ENCODE data around the gene HMGXB3. TPM values are rescaled to one million over a fixed set of nuclear protein-coding genes. Genes with fewer than 3 reads are reported as not detected.

Gene HMGXB3
- total RNA-seq, 4 donors from 2014 or later: 35.5 to 70.2 (median 41.1) TPM

- no peak for TF ChIP-seq CTCF (IDR thresholded peaks at IDR 0.05)
- TF ChIP-seq POLR2A (IDR thresholded peaks at IDR 0.05): no peak
- no peaks in the 10 kb centered on the region for H3K27me3 ChIP-seq
- H3K27ac ChIP-seq: no peak overlapping the region
- no peaks in the 10 kb centered on the region for H3K4me1 ChIP-seq
- DNase-seq: no peak
- intact Hi-C loops (cut with DNase I): no loop called here
- no peak overlapping the region for H3K4me3 ChIP-seq (replicated peaks in 1 of 3)
- no peaks in the 10 kb centered on the region for H3K9me3 ChIP-seq
- H3K36me3 ChIP-seq: peaks cover 11 to 13% of the 10 kb centered on the region in 2 donors
- WGBS, 2 donors: 84 to 86% methylated on average over 6 of the region's 6 CpGs
Measured at GRCh38 chr5:150058480-150059126, 58.1 kb downstream of the HMGXB3 start.

- TF ChIP-seq POLR2A (IDR thresholded peaks at IDR 0.05): no peak
- no peak for TF ChIP-seq CTCF (IDR thresholded peaks at IDR 0.05)
- no peaks in the 10 kb centered on the region for H3K27me3 ChIP-seq
- H3K4me3 ChIP-seq (replicated peaks in 1 of 3): no peak overlapping the region
- no peak overlapping the region for H3K27ac ChIP-seq
- 76 to 85% methylated on average over 10 of the region's 11 CpGs for WGBS, 2 donors
- H3K9me3 ChIP-seq: no peaks in the 10 kb centered on the region
- DNase-seq: no peak
- no peaks in the 10 kb centered on the region for H3K4me1 ChIP-seq
- intact Hi-C loops (cut with DNase I): no loop called here
- peaks cover 3 to 5% of the 10 kb centered on the region in 2 donors for H3K36me3 ChIP-seq
Measured at GRCh38 chr5:150059623-150060022, 59.1 kb downstream of the HMGXB3 start.

GRCh38 chr5:150060471-150060870, 59.9 kb downstream of the HMGXB3 start:
- Histone ChIP-seq H3K4me1 (no peaks in the 10 kb centered on the region), H3K9me3 (no peaks in the 10 kb centered on the region), H3K36me3 (no peaks in the 10 kb centered on the region), H3K27ac (no peak overlapping the region), H3K4me3 (replicated peaks in 1 of 3) (no peak overlapping the region), H3K27me3 (no peaks in the 10 kb centered on the region)
- TF ChIP-seq POLR2A (IDR thresholded peaks at IDR 0.05) (no peak), CTCF (IDR thresholded peaks at IDR 0.05) (no peak)
- WGBS, 2 donors: 82 to 94% methylated on average over 4 to 7 of the region's 7 CpGs
- DNase-seq: no peak
- intact Hi-C loops (cut with DNase I): no loop called here

GRCh38 chr5:150061538-150061995, 61.0 kb downstream of the HMGXB3 start:
- no peaks in the 10 kb centered on the region for H3K27me3 ChIP-seq
- H3K4me1 ChIP-seq: no peaks in the 10 kb centered on the region
- TF ChIP-seq POLR2A (IDR thresholded peaks at IDR 0.05) (no peak), CTCF (IDR thresholded peaks at IDR 0.05) (no peak)
- DNase-seq: no peak
- WGBS, 2 donors: 91 to 95% methylated on average over 9 to 12 of the region's 12 CpGs
- H3K9me3 ChIP-seq: no peaks in the 10 kb centered on the region
- intact Hi-C loops (cut with DNase I): no loop called here
- no peak overlapping the region for H3K4me3 ChIP-seq (replicated peaks in 1 of 3)
- H3K36me3 ChIP-seq: no peaks in the 10 kb centered on the region
- no peak overlapping the region for H3K27ac ChIP-seq

GRCh38 chr5:150062216-150062922, 61.8 kb downstream of the HMGXB3 start:
- intact Hi-C loops (cut with DNase I): no loop called here
- Histone ChIP-seq H3K4me1 (no peaks in the 10 kb centered on the region), H3K36me3 (no peaks in the 10 kb centered on the region), H3K4me3 (replicated peaks in 1 of 3) (no peak overlapping the region), H3K27me3 (no peaks in the 10 kb centered on the region), H3K9me3 (no peaks in the 10 kb centered on the region), H3K27ac (no peak overlapping the region)
- DNase-seq: no peak
- 79 to 85% methylated on average over 2 of the region's 2 CpGs for WGBS, 2 donors
- TF ChIP-seq CTCF (IDR thresholded peaks at IDR 0.05): no peak
- no peak for TF ChIP-seq POLR2A (IDR thresholded peaks at IDR 0.05)

Measured in thyroid gland (tissue), 4 donors.